GM19193 (cell line): ENCODE results near the gene OR4K15.

ENCODE experiments used
- POLR2A ChIP-seq: IDR thresholded peaks from 4 replicates; pipeline ENCODE4 v1.6.1; 2011; ENCODE audit not compliant: insufficient read depth, insufficient read length; ENCODE audit errors: extremely low read depth

OR4K15 gene, protein sequence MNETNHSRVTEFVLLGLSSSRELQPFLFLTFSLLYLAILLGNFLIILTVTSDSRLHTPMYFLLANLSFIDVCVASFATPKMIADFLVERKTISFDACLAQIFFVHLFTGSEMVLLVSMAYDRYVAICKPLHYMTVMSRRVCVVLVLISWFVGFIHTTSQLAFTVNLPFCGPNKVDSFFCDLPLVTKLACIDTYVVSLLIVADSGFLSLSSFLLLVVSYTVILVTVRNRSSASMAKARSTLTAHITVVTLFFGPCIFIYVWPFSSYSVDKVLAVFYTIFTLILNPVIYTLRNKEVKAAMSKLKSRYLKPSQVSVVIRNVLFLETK

DNA sequence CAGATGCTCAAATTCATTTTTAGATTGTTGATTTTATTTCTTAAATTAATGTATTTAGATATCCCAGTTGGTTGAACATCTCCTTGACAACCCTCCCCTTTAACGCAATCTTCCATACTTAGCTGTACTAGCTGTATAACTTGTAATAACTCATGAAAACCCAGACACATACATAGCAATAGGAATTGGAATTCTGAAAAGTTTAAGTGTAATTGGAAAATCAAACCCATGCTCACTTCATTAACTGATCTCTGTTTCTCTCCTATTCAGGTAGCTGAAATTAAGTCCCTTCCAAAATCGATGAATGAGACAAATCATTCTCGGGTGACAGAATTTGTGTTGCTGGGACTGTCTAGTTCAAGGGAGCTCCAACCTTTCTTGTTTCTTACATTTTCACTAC lies at the start of gene OR4K15:
OR4K15 (plus strand) TSS at position 301 of the 400 bp plus-strand sequence; CDS start at position 301, 0 bp downstream.
- TF ChIP-seq POLR2A, result no peak

DNA sequence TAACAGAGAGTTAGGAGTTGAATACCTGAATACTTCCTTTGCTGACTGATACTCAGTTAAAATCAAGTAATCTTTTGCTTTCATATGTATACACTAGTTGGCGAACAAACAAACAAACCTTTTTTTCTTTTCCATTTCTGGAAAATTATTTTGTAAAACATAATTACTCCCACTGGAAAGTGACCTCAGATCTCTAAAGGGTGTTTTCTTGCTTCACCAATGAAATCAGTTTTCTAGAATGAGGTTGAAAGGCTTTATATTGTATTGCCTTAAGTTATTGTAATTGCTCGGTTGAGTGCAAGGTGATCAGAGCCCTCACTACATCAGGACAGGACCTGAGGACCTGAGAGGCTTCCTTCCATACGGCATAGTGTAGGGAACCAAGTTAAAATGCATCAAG lies 44.8 kb upstream of the OR4K15 start, which contains the start of gene OR4K1:
OR4K1 (plus strand) TSS at position 301 of the 400 bp plus-strand sequence. CDS start 4,750 bp downstream, outside the sequence.
- TF ChIP-seq POLR2A, result no peak

DNA sequence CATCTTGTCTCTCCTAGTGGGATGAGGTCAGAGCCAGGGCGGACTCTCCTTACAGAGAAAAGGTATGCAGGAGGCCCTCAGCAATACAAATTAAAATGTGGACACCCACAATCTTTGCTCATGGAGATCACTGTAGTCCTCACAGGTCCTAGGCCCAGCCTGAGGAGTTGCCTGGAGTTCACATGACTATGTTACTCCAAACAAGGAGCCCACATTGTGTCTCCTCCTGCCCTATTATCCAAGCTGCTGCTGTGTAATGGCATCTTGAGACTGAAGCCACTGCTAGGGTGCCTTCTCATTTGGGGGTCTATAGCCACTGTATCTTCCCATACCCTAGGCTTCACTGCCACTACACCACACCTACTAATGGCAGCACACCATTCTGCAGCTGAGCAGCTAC lies 33.7 kb upstream of the OR4K15 start:
- TF ChIP-seq POLR2A, result no peak

DNA sequence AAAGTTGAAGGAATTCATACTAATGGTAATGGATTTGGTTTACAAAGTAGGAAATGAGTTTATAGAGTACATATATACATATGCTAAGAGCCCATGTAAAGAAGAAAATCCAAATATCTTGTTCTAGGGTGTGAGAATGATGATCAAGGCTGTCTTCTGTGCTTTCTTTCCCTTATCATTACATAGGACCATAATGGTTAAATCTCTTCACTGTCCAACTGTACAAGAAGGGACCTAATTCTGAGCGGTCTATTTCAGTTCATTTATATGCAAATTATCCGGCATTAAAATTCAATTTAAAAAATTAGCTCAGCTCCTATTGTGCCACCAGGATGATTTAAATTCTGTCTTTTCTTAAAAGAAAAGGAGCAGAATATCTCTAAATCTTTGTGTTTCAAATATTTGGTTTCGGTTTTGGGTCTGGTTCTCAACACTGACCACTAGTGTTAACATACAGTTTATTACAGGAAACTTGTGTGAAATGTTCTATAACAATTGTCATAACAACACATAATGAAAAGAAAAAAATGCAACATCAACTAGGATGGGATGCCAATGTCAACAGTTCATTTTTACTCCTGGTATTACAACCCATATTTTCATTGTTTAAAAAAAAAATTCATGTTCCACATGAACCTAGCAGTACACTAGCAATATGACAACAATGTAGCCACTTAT lies 27.8 kb upstream of the OR4K15 start:
- TF ChIP-seq POLR2A, result no peak

DNA sequence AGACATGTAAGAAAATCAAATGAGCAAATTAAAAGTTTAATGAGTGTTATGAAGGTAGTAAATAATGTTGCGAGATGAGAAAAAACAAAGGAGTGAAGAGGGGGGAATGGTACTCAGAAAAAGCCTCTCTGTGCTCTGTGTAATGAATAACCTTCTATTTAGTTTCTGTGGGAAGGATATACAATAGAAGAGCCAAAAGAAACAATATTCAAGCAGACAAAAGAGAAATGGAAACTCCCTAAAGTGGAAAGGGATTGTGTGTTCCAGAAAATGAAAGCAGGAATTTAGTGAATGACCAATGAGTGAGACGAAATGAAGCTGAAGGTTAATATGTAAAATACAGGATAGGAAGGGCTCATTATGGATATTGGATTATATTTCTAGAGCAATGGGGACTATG lies 26.2 kb upstream of the OR4K15 start:
- TF ChIP-seq POLR2A, result no peak

DNA sequence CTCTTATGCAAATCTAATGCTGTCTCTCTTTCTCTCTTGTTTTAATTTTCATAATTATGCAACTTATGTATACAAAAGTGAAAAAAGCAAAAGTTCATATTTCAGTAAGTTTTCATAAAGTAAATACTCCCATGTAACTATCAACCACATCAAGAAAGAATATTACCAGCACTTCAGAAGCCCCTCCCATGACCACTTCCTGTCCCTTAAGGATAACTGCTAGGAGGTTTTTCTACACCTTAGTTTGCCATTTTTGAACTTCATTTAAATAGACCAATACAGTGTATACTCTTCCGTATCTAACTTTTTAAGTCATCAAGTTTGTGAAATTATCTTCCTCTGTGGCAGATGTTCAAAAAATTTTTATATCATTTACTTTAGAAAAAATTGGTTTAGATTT lies 547 bp upstream of the OR4K15 start:
- no peak for TF ChIP-seq POLR2A

DNA sequence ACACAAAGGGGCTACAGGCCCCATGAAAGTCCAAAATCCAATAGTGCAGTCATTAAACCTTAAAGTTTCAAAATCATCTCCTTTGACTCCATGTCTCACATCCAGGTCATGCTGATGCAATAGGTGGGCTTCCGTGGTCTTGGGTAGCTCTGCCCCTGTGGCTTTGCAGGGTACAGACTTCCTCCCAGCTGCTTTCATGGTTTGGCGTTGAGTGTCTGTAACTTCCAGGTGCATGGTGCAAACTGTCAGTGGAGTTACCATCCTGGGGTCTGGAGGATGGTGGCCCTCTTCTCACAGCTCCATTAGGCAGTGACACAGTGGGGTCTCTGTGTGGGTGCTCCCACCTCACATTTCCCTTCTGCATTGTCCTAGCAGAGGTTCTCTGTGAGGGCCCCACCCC lies 18.0 kb downstream of the OR4K15 start:
- no peak for TF ChIP-seq POLR2A

DNA sequence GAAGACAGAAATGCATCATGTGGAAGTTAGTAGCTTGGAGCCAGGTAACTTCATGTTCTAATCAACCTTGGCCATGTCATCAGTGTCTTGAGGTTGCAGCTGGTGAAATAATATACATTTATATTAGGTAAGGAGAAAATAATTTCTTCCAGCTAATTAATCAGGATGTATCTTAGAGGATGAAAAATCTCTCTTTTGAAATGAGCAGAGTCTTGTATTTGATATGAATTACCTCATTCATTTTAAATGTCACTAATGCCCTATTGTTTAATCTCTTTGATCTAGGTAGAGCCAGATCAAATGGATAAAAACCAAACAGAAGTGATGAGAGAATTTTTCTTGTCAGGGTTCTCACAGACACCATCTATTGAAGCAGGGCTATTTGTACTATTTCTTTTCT lies 26.5 kb downstream of the OR4K15 start, which contains the start of gene OR4Q2:
OR4Q2 (plus strand) TSS at position 301 of the 400 bp plus-strand sequence.
- no peak for TF ChIP-seq POLR2A

DNA sequence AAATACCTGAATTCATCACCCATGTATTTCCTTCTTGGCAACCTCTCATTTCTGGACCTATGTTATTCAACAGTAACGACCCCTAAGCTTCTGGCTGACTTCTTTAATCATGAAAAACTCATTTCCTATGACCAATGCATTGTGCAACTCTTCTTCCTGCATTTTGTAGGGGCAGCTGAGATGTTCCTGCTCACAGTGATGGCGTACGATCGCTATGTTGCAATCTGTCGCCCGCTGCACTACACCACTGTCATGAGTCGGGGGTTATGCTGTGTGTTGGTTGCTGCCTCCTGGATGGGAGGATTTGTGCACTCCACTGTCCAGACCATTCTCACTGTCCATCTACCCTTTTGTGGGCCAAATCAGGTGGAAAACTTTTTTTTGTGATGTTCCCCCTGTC lies 26.9 kb downstream of the OR4K15 start:
- TF ChIP-seq POLR2A, result no peak

DNA sequence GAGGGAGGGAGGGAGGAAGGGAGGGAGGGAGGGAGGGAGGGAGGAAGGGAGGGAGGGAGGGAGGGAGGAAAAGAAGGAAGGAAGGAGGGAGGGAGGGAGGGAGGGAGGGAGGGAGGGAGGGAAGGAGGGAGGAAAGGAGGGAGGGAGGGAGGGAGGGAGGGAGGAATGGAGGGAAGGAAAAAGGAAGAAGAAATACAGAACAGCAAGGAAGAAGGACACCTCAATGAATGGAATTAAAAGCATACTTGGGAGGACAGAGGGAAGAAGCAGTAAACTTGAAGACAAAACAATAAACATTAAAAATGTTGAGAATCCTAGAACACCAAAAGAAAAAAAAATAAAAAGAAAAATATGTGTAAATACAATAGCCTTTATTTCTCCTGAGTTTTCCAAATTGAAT lies 32.8 kb downstream of the OR4K15 start:
- TF ChIP-seq POLR2A, result no peak

DNA sequence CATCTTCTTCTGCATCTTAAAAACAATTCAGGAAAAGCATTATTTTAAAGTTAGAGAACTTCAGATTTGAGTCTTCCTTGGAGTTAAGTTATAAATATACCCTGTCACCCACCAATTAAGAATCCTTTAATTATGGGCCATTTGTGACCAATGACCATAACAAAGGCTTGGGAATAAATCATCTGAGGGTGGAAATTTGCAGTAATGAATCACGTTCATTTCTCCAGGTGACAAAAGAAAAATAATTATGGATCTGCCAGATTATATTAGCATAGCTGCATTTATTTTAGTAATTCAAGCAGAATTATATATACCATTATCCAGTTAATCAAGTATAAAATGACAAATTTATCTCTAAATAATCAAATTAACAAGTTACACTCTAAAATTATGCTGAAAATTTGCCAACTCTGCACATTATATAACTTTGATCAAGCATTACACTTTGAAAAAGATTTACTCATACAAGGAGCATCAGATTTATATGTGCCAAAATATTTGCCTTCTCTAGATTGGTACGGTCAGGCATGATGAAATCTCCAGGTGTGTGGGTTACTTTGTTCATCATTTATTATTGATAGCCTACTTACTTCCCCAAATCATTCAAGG lies 44.0 kb downstream of the OR4K15 start, which contains the start of gene OR4K14:
OR4K14 (minus strand) TSS at position 51 of the 609 bp plus-strand sequence. CDS start 4,114 bp downstream, outside the sequence.
- no peak for TF ChIP-seq POLR2A
